ENCODE data around the gene TMCC3.
"Not testable (repeated sequence)": the region's sequence is repeated elsewhere in the genome, so short reads cannot be mapped to it uniquely, and the experiment has no call there.

TMCC3 gene

GRCh38 chr12:94650143-94651056 is at the start of gene TMCC3:
Gene TMCC3 (minus strand): TSS chr12:94650557. CDS start chr12:94650430, 127 bp downstream.
- H3K9me3 Mint-ChIP-seq = no peaks in the 10 kb centered on the region
- peaks cover 64% of the 10 kb centered on the region for H3K27me3 Mint-ChIP-seq
- H3K4me1 Mint-ChIP-seq (ENCODE audit: low read depth) = peaks cover 22% of the 10 kb centered on the region
- intact Hi-C loops (cut with micrococcal nuclease) = loop anchor here (10.0 kb wide), 1 partner anchor 54 kb away; no protein-coding TSS in a partner anchor
- H3K27ac Mint-ChIP-seq = peak within 1 kb of the TSS; percentile 74
- peak within 1 kb of the TSS; percentile 83 for H3K4me3 Mint-ChIP-seq
- H3K36me3 Mint-ChIP-seq (ENCODE audit: low read depth) = peaks cover 6% of the 10 kb centered on the region

GRCh38 chr12:94699801-94700200 is 49.4 kb upstream of the TMCC3 start:
- intact Hi-C loops (cut with micrococcal nuclease) = loop anchor here (10.0 kb wide), 1 partner anchor 45 kb away; the partner anchor contains the start of gene TMCC3
- peaks cover 11% of the 10 kb centered on the region for H3K27me3 Mint-ChIP-seq
- H3K4me1 Mint-ChIP-seq (ENCODE audit: low read depth) = peaks cover 15% of the 10 kb centered on the region
- no peaks in the 10 kb centered on the region for H3K36me3 Mint-ChIP-seq (ENCODE audit: low read depth)
- H3K9me3 Mint-ChIP-seq = peaks cover 12% of the 10 kb centered on the region
- no peak overlapping the region for H3K4me3 Mint-ChIP-seq
- H3K27ac Mint-ChIP-seq = peak overlapping the region; percentile 41

- H3K27ac Mint-ChIP-seq = no peak overlapping the region
- intact Hi-C loops (cut with micrococcal nuclease) = no loop called here
- H3K36me3 Mint-ChIP-seq (ENCODE audit: low read depth) = no peaks in the 10 kb centered on the region
- peaks cover 15% of the 10 kb centered on the region for H3K4me1 Mint-ChIP-seq (ENCODE audit: low read depth)
- H3K4me3 Mint-ChIP-seq = no peak overlapping the region
- H3K27me3 Mint-ChIP-seq = peaks cover 11% of the 10 kb centered on the region
- H3K9me3 Mint-ChIP-seq = peaks cover 12% of the 10 kb centered on the region
Observed at GRCh38 chr12:94698578-94698977, 48.2 kb upstream of the TMCC3 start.

GRCh38 chr12:94697631-94698030 is 47.3 kb upstream of the TMCC3 start:
- no peak overlapping the region for H3K4me3 Mint-ChIP-seq
- peaks cover 12% of the 10 kb centered on the region for H3K9me3 Mint-ChIP-seq
- intact Hi-C loops (cut with micrococcal nuclease) = no loop called here
- peaks cover 9% of the 10 kb centered on the region for H3K27me3 Mint-ChIP-seq
- peaks cover 15% of the 10 kb centered on the region for H3K4me1 Mint-ChIP-seq (ENCODE audit: low read depth)
- H3K36me3 Mint-ChIP-seq (ENCODE audit: low read depth) = no peaks in the 10 kb centered on the region
- no peak overlapping the region for H3K27ac Mint-ChIP-seq

DNA sequence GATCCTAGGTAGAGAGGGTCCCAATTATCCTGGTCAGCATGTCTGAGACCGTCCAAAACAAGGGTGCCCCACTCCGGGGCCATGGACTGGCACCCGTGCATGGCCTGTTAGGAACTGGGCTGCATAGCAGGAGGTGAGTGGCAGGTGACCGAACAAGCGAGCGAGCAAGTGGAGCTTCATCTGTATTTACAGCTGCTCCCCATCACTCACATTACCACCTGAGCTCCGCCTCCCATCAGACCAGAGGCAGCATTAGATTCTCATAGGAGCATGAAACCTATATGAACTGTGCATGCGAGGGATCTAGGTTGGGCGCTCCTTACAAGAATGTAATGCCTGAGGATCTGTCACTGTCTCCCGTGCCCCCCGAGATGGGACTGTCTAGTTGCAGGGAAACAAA is 44.4 kb upstream of the TMCC3 start:
- Mint-ChIP-seq H3K36me3 (ENCODE audit: low read depth) (no peaks in the 10 kb centered on the region), H3K4me3 (no peak overlapping the region), H3K9me3 (peaks cover 9% of the 10 kb centered on the region), H3K27ac (no peak overlapping the region), H3K27me3 (peaks cover 5% of the 10 kb centered on the region), H3K4me1 (ENCODE audit: low read depth) (peaks cover 7% of the 10 kb centered on the region)
- intact Hi-C loops (cut with micrococcal nuclease) = no loop called here

DNA sequence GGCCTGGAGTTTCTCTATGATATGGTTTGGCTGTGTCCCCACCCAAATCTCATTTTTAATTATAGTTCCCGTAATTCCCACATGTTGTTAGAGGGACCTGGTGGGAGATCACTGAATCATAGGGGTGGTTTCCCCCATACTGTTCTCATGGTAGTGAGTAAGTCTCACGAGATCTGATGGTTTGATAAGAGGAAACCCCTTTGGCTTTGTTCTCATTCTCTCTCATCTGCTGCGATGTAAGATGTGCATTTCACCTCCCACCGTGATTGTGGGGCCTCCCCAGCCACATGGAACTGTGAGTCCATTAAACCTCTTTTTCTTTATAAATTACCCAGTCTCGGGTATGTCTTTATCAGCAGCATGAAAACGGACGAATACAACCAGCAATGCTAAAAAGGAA is 42.5 kb upstream of the TMCC3 start:
- H3K27me3 Mint-ChIP-seq; H3K27ac Mint-ChIP-seq; H3K9me3 Mint-ChIP-seq; H3K4me3 Mint-ChIP-seq; H3K4me1 Mint-ChIP-seq (ENCODE audit: low read depth); intact Hi-C loops (cut with micrococcal nuclease); H3K36me3 Mint-ChIP-seq (ENCODE audit: low read depth): not testable (repeated sequence)

GRCh38 chr12:94690198-94690771 is 39.9 kb upstream of the TMCC3 start:
- no peaks in the 10 kb centered on the region for H3K36me3 Mint-ChIP-seq (ENCODE audit: low read depth)
- intact Hi-C loops (cut with micrococcal nuclease) = no loop called here
- H3K27ac Mint-ChIP-seq = no peak overlapping the region
- H3K4me3 Mint-ChIP-seq = no peak overlapping the region
- peaks cover 2% of the 10 kb centered on the region for H3K27me3 Mint-ChIP-seq
- no peaks in the 10 kb centered on the region for H3K4me1 Mint-ChIP-seq (ENCODE audit: low read depth)
- no peaks in the 10 kb centered on the region for H3K9me3 Mint-ChIP-seq

GRCh38 chr12:94689646-94690036 is 39.3 kb upstream of the TMCC3 start:
- H3K4me3 Mint-ChIP-seq = no peak overlapping the region
- H3K9me3 Mint-ChIP-seq = no peaks in the 10 kb centered on the region
- H3K27me3 Mint-ChIP-seq = peaks cover 2% of the 10 kb centered on the region
- no peaks in the 10 kb centered on the region for H3K4me1 Mint-ChIP-seq (ENCODE audit: low read depth)
- intact Hi-C loops (cut with micrococcal nuclease) = no loop called here
- H3K36me3 Mint-ChIP-seq (ENCODE audit: low read depth) = no peaks in the 10 kb centered on the region
- no peak overlapping the region for H3K27ac Mint-ChIP-seq

DNA sequence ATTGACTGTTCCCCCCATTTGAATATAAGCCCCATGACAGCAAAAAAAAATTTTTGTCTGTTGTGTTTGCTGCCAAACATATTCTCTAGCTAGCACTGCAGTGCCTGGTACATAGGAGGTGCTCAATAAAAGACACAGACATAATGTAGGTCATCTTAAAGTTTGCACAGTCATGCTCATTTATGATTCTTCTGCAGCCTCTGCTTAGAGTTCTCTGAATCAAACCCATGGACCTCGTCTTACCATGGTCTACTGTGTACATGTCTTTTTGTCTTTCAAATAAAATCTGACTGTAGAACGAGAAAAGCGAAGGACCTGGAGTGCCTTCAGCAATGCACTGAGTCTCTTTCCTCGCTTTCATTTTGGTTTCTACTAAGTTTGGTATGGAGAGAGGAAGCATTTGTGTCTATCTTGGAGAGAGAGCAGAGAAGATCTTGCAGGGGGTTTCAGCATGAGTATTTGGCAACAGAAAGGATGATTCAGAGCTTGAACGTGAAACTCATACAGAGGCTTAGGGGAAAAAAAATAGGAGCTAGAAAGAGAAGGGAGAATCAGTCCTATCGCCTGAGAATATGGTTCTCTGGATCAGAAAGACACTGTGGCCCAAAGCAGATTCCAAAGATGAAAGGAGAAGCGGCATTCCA is 38.8 kb upstream of the TMCC3 start:
- no peaks in the 10 kb centered on the region for H3K9me3 Mint-ChIP-seq
- no peaks in the 10 kb centered on the region for H3K36me3 Mint-ChIP-seq (ENCODE audit: low read depth)
- H3K27ac Mint-ChIP-seq = no peak overlapping the region
- intact Hi-C loops (cut with micrococcal nuclease) = no loop called here
- no peak overlapping the region for H3K4me3 Mint-ChIP-seq
- peaks cover 2% of the 10 kb centered on the region for H3K27me3 Mint-ChIP-seq
- H3K4me1 Mint-ChIP-seq (ENCODE audit: low read depth) = peaks cover 3% of the 10 kb centered on the region

- H3K4me3 Mint-ChIP-seq = no peak overlapping the region
- intact Hi-C loops (cut with micrococcal nuclease) = no loop called here
- H3K27me3 Mint-ChIP-seq = peaks cover 2% of the 10 kb centered on the region
- no peaks in the 10 kb centered on the region for H3K36me3 Mint-ChIP-seq (ENCODE audit: low read depth)
- H3K4me1 Mint-ChIP-seq (ENCODE audit: low read depth) = peaks cover 15% of the 10 kb centered on the region
- no peaks in the 10 kb centered on the region for H3K9me3 Mint-ChIP-seq
- no peak overlapping the region for H3K27ac Mint-ChIP-seq
Observed at GRCh38 chr12:94687891-94688290, 37.5 kb upstream of the TMCC3 start.

GRCh38 chr12:94686834-94687628 is 36.7 kb upstream of the TMCC3 start:
- H3K36me3 Mint-ChIP-seq (ENCODE audit: low read depth) = no peaks in the 10 kb centered on the region
- H3K9me3 Mint-ChIP-seq = no peaks in the 10 kb centered on the region
- no peak overlapping the region for H3K27ac Mint-ChIP-seq
- peaks cover 24% of the 10 kb centered on the region for H3K4me1 Mint-ChIP-seq (ENCODE audit: low read depth)
- H3K4me3 Mint-ChIP-seq = no peak overlapping the region
- intact Hi-C loops (cut with micrococcal nuclease) = no loop called here
- peaks cover 2% of the 10 kb centered on the region for H3K27me3 Mint-ChIP-seq

- H3K4me3 Mint-ChIP-seq = no peak overlapping the region
- peaks cover 9% of the 10 kb centered on the region for H3K9me3 Mint-ChIP-seq
- peaks cover 29% of the 10 kb centered on the region for H3K4me1 Mint-ChIP-seq (ENCODE audit: low read depth)
- intact Hi-C loops (cut with micrococcal nuclease) = no loop called here
- no peak overlapping the region for H3K27ac Mint-ChIP-seq
- H3K27me3 Mint-ChIP-seq = no peaks in the 10 kb centered on the region
- H3K36me3 Mint-ChIP-seq (ENCODE audit: low read depth) = no peaks in the 10 kb centered on the region
Observed at GRCh38 chr12:94684416-94685142, 34.2 kb upstream of the TMCC3 start.

DNA sequence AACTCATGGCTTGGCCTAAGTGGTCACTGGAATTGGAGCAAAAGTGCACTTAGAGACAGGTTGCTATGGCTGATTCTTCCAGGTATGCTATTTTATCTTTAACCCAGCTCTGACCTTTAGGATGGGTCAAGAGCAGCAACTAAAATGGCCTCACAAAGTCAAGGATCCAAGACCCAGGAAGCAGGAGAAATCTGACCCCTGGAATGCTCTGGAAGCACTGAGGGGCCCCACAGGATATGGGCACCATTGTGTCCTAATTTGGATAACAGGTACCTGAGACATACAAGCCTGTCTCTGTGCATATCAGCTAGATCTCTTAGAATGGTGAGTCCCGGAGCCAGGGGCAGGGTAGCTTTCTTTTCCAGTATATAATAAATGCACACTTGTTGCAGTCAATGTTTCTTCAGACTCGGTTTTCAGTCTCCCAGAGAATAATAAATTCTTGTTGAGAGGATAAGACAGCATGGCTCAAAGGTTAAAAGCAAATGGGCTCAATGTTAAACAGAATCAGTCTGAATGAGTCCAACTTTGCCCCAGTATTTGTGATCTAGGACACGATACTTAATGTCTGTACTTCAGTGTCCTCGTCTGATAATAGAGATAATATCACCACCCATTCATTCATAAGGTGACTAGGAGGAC is 29.3 kb upstream of the TMCC3 start:
- Mint-ChIP-seq H3K4me3 (no peak overlapping the region), H3K9me3 (peaks cover 9% of the 10 kb centered on the region), H3K36me3 (ENCODE audit: low read depth) (no peaks in the 10 kb centered on the region), H3K4me1 (ENCODE audit: low read depth) (peaks cover 72% of the 10 kb centered on the region), H3K27me3 (no peaks in the 10 kb centered on the region), H3K27ac (no peak overlapping the region)
- intact Hi-C loops (cut with micrococcal nuclease) = loop anchor here (5.0 kb wide), 1 partner anchor 37 kb away; no protein-coding TSS in a partner anchor
